K562 (cell line): ENCODE measurements around the gene MAGI2. TPM values are rescaled to one million over a fixed set of nuclear protein-coding genes. Genes with fewer than 3 reads are reported as not detected.

Experiments
- BRCA1 ChIP-seq, 2 experiments: fragments of 450-650 bp in 1 of 2; sonication (generic) in 1 of 2; formaldehyde crosslinking in 1 of 2; IDR thresholded peaks; 2 replicates each; pipeline versions ENCODE4 v1.5.0 to v1.6.1; 2017 to 2020; ENCODE audit warnings: mild to moderate bottlenecking in 1 of 2, missing genetic modification reagents in 1 of 2
- CCNT2 ChIP-seq: IDR thresholded peaks from 2 replicates; pipeline ENCODE4 v1.6.1; 2011; ENCODE audit warnings: borderline replicate concordance, low read depth, mild to moderate bottlenecking, moderate library complexity, mixed read lengths, low read length; ENCODE audit not compliant: insufficient read length; ENCODE audit errors: extremely low read depth
- CREB1 ChIP-seq, 2 experiments: sonication (generic) in 1 of 2; formaldehyde crosslinking in 1 of 2; IDR thresholded peaks; 2 replicates each; pipeline versions ENCODE4 v1.6.1 to v1.8.0; 2012 to 2022; ENCODE audit warnings: inconsistent platforms in 1 of 2, mild to moderate bottlenecking in 1 of 2, missing genetic modification reagents in 1 of 2, moderate library complexity in 1 of 2
- PYGO2 ChIP-seq: fragments of 450-650 bp; IDR thresholded peaks from 2 replicates; pipeline ENCODE4 v1.6.1; 2016; ENCODE audit warnings: mild to moderate bottlenecking, missing genetic modification characterization, moderate library complexity, missing compliant biosample characterization
- SMARCC2 ChIP-seq: fragments of 450-650 bp; IDR thresholded peaks from 2 replicates; pipeline ENCODE4 v1.6.1; 2017; ENCODE audit warnings: antibody characterized with exemption, moderate library complexity, mild to moderate bottlenecking, low read depth
- ZNF76 ChIP-seq: fragments of 250-450 bp; sonication (Bioruptor Pico); IDR thresholded peaks from 2 replicates; pipeline ENCODE4 v1.4.0; 2020; ENCODE audit warnings: mild to moderate bottlenecking, moderate library complexity, borderline replicate concordance
- polyA plus RNA-seq, 8 experiments: library from polyadenylated mRNA; depleted of rRNA in 4 of 8; stranded (reverse) in 5 of 8; unstranded in 3 of 8; fragments of >200 nt; fragmentation: Nextera tagmentation in 2 of 8; fragmentation: Illumina TruSeq in 1 of 8; extraction: Ambion mirVana in 2 of 8; extraction: Trizol in 1 of 8; gene quantifications; 2 replicates each; pipeline versions ENCODE4 v1.2.1 to v1.2.3, GENCODE V29; 2011 to 2014; ENCODE audit warnings: inconsistent platforms in 1 of 8, missing spikeins in 1 of 8
- total RNA-seq, 7 experiments: library from RNA; depleted of rRNA in 6 of 7; stranded (reverse); fragments of >200 nt in 6 of 7; fragmentation: Illumina TruSeq in 2 of 7; extraction: Trizol in 2 of 7; gene quantifications; 2 replicates each; pipeline versions ENCODE4 v1.2.1 to v1.2.3, GENCODE V29; 2011 to 2021; ENCODE audit warnings: low replicate concordance in 1 of 7
- TF ChIP-seq, protein P1 (sequence below), 2 experiments: IDR thresholded peaks; 2 replicates each; pipeline ENCODE4 v1.6.1; 2012; ENCODE audit warnings: improper control_type of control experiment in 2 of 2, low read depth in 2 of 2, low read length in 2 of 2, borderline replicate concordance in 1 of 2
- TF ChIP-seq, protein P2 (sequence below): fragments of 450-650 bp; IDR thresholded peaks from 2 replicates; pipeline ENCODE4 v1.7.0; 2016; ENCODE audit warnings: borderline replicate concordance

MAGI2 gene
- total and polyA plus RNA-seq, 9 of the 15 experiments (the other 6 are each of a cell fraction or from before 2014, with no cell fraction given) = 0.27 to 1.4 (median 0.70) TPM

DNA sequence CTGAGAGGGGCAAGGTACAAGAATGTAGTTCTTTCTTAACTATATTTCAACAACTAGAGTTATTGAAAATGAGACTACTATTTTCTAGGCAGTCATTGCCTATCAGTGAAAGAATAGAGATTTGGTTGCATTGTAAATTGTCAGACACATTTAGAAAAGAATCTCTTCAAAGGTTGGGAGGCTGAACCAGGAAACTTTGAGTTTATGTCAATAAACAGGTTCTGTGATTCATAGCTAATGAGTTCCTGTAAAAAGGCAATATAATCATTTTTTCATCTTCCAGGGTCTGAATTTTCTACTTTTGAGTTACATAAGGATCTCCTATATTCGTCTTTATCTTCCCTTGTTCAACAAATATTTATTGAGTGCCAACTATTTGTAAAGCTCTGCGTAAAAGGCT, 47.1 kb downstream of the MAGI2 start (continued):
- TF ChIP-seq, protein P1, sequence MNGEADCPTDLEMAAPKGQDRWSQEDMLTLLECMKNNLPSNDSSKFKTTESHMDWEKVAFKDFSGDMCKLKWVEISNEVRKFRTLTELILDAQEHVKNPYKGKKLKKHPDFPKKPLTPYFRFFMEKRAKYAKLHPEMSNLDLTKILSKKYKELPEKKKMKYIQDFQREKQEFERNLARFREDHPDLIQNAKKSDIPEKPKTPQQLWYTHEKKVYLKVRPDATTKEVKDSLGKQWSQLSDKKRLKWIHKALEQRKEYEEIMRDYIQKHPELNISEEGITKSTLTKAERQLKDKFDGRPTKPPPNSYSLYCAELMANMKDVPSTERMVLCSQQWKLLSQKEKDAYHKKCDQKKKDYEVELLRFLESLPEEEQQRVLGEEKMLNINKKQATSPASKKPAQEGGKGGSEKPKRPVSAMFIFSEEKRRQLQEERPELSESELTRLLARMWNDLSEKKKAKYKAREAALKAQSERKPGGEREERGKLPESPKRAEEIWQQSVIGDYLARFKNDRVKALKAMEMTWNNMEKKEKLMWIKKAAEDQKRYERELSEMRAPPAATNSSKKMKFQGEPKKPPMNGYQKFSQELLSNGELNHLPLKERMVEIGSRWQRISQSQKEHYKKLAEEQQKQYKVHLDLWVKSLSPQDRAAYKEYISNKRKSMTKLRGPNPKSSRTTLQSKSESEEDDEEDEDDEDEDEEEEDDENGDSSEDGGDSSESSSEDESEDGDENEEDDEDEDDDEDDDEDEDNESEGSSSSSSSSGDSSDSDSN (IDR thresholded peaks at IDR 0.05; ENCODE audit: borderline replicate concordance in 1 of 2, low read depth in 2 of 2, low read length in 2 of 2) = no peak
- no peak for TF ChIP-seq PYGO2
- no peak for TF ChIP-seq ZNF76 (CRISPR knock-in tag)
- no peak for TF ChIP-seq CCNT2
- TF ChIP-seq SMARCC2 = no peak
- no peak for TF ChIP-seq BRCA1 (IDR thresholded peaks at IDR 0.05)
- TF ChIP-seq BRCA1 (CRISPR knock-in tag; IDR thresholded peaks at IDR 0.05) = no peak
- TF ChIP-seq, protein P2, sequence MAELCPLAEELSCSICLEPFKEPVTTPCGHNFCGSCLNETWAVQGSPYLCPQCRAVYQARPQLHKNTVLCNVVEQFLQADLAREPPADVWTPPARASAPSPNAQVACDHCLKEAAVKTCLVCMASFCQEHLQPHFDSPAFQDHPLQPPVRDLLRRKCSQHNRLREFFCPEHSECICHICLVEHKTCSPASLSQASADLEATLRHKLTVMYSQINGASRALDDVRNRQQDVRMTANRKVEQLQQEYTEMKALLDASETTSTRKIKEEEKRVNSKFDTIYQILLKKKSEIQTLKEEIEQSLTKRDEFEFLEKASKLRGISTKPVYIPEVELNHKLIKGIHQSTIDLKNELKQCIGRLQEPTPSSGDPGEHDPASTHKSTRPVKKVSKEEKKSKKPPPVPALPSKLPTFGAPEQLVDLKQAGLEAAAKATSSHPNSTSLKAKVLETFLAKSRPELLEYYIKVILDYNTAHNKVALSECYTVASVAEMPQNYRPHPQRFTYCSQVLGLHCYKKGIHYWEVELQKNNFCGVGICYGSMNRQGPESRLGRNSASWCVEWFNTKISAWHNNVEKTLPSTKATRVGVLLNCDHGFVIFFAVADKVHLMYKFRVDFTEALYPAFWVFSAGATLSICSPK = no peak
- no peak for TF ChIP-seq CREB1 (IDR thresholded peaks at IDR 0.05)
- TF ChIP-seq CREB1 (CRISPR knock-in tag; IDR thresholded peaks at IDR 0.05) = no peak
- TF ChIP-seq, all 486 proteins: peak for 0
